ENCODE data around the gene SLC43A1.

DNA sequence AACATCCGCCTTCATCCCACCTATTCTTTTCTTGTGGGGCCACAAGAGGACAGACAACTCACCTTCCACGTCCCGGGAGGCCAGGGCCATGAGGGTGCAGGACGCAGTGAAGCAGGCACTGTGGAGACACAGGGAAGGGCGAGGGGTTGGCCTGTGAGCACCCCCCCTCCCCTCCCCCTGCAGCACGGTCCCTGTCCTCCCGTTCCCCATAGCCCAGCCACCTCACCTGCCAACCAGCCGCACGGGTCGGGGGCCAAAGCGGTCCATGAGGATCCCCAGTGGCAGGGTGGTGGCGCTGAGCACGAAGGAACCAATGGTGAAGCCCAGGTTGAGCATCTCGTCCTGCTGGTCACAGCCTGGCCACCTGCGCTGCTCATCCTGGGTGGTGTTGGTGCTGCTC, 14.6 kb downstream of the SLC43A1 start:
- TF ChIP-seq TAF1 (conservative IDR thresholded peaks at IDR 0.05): no peak
- TF ChIP-seq GABPA (IDR thresholded peaks at IDR 0.05 in 1 of 2, conservative IDR thresholded peaks at IDR 0.05 in 1 of 2): no peak
- no peak for TF ChIP-seq CTCF (IDR thresholded peaks at IDR 0.05; ENCODE audit: low read depth, low read length, missing input control)
- TF ChIP-seq JUND (IDR thresholded peaks at IDR 0.05): no peak
- no peak for TF ChIP-seq ATF3 (IDR thresholded peaks at IDR 0.05)
- no peak for TF ChIP-seq MAX (IDR thresholded peaks at IDR 0.05)
- TF ChIP-seq RAD21 (IDR thresholded peaks at IDR 0.05): no peak
- no peak for TF ChIP-seq FOXA1 (IDR thresholded peaks at IDR 0.05)
- no peak for TF ChIP-seq REST (IDR thresholded peaks at IDR 0.05)
- TF ChIP-seq EGR1 (IDR thresholded peaks at IDR 0.05; ENCODE audit: low read depth in 2 of 2): no peak
- no peak for TF ChIP-seq RXRA (IDR thresholded peaks at IDR 0.05)

Data from liver (tissue), 3 donors.